HepG2 (cell line): Measurements from ENCODE around the gene SYNM. TPM values are rescaled to one million over a fixed set of nuclear protein-coding genes. Genes with fewer than 3 reads are reported as not detected.

Experiments used
- ATAC-seq: fragments of 200-7000 bp; cut with Tn5 transposase; 3 replicates; pipeline ENCODE4 v1.9.1; 2020; ENCODE audit warnings: mild to moderate bottlenecking, moderate library complexity
- BruUV-seq: library from RNA; stranded (reverse); fragments of 400-500 nt; replicated peaks from 2 replicates; lab custom pipeline; 2021; lab: Mats Ljungman, UMichigan
- CTCF ChIA-PET: fragments of 300-600 bp; formaldehyde crosslinking; extraction: SDS; loops from one replicate; lab custom pipeline; 2021; ENCODE audit warnings: low total read pairs, inconsistent platforms, low intra/inter-chr PET ratio; lab: Yijun Ruan, JAX
- POLR2A ChIA-PET: fragments of 350-600 bp; sonication (Branson Sonifier 250); formaldehyde crosslinking; loops from one replicate; lab custom pipeline; 2020; ENCODE audit warnings: antibody characterized with exemption, inconsistent platforms; lab: Yijun Ruan, JAX
- DNase-seq: peaks from one replicate; pipeline ENCODE4 v3.0.0-alpha.2; 2015; ENCODE audit warnings: low spot score
- FAIRE-seq: peaks from 3 replicates; lab custom pipeline; 2011; peaks lifted over from hg19 to GRCh38; lab: Jason Lieb, UNC
- H2AFZ ChIP-seq: one replicate; pipeline ENCODE4 v1.6.1; 2011; ENCODE audit warnings: low read length, inconsistent platforms
- H3K27ac ChIP-seq: fragments of 300-600 bp; 3 replicates; pipeline ENCODE4 v1.8.0; 2011; ENCODE audit warnings: mixed run types, mild to moderate bottlenecking, mixed read lengths, low read length, inconsistent platforms; ENCODE audit not compliant: insufficient read depth; ENCODE audit errors: extremely low read length
- H3K27me3 ChIP-seq, 2 experiments: fragments of 200-600 bp in 1 of 2; 2 replicates in 1 of 2; 3 replicates in 1 of 2; pipeline versions ENCODE4 v1.6.0 to v1.8.0; 2011; ENCODE audit warnings: low read length in 2 of 2, mild to moderate bottlenecking in 2 of 2, moderate library complexity in 2 of 2, inconsistent platforms in 1 of 2; ENCODE audit not compliant: insufficient read depth in 2 of 2, control insufficient read depth in 1 of 2
- H3K36me3 ChIP-seq, 2 experiments: fragments of 200-600 bp in 1 of 2; replicated peaks in 1 of 2; 2 replicates in 1 of 2; 3 replicates in 1 of 2; pipeline versions ENCODE4 v1.5.1 to v1.8.0; 2011; ENCODE audit warnings: low read length in 2 of 2, inconsistent platforms in 1 of 2; ENCODE audit not compliant: insufficient read depth in 2 of 2, control insufficient read depth in 1 of 2
- H3K4me1 ChIP-seq: 2 replicates; pipeline ENCODE4 v1.5.1; 2012; ENCODE audit warnings: low read length, inconsistent platforms; ENCODE audit not compliant: insufficient read depth
- H3K4me2 ChIP-seq: 2 replicates; pipeline ENCODE4 v1.6.0; 2011; ENCODE audit warnings: low read depth, low read length, inconsistent platforms
- H3K4me3 ChIP-seq, 3 experiments: fragments of 200-600 bp in 1 of 3; sonication (generic), shearing (Covaris generic) in 1 of 3; replicated peaks in 1 of 3; 2 replicates each; pipeline ENCODE4 v1.5.1; 2011 to 2016; ENCODE audit warnings: low read length in 3 of 3, inconsistent platforms in 2 of 3, low read depth in 2 of 3, mild to moderate bottlenecking in 2 of 3, control low read depth in 1 of 3, mixed read lengths in 1 of 3; ENCODE audit not compliant: insufficient read depth in 1 of 3
- H3K79me2 ChIP-seq: one replicate; pipeline ENCODE4 v1.6.1; 2011; ENCODE audit warnings: low read length, inconsistent platforms; ENCODE audit not compliant: insufficient read depth
- H3K9ac ChIP-seq: 2 replicates; pipeline ENCODE4 v1.6.0; 2011; ENCODE audit warnings: mild to moderate bottlenecking, low read depth, low read length, inconsistent platforms; ENCODE audit not compliant: insufficient read depth
- H3K9me3 ChIP-seq: 2 replicates; pipeline ENCODE4 v1.5.1; 2012; ENCODE audit warnings: mild to moderate bottlenecking, low read length
- H4K20me1 ChIP-seq: 2 replicates; pipeline ENCODE4 v1.6.0; 2011; ENCODE audit warnings: inconsistent platforms, mild to moderate bottlenecking, low read length, moderate library complexity; ENCODE audit not compliant: insufficient read depth
- AKAP8 ChIP-seq: sonication (generic); formaldehyde crosslinking; IDR thresholded peaks from 2 replicates; pipeline ENCODE4 v1.5.1; 2020; ENCODE audit warnings: mild to moderate bottlenecking, missing genetic modification reagents
- CBX5 ChIP-seq: sonication (generic); formaldehyde crosslinking; IDR thresholded peaks from 2 replicates; pipeline ENCODE4 v1.4.0; 2020; ENCODE audit warnings: missing genetic modification reagents, borderline replicate concordance
- CEBPG ChIP-seq: IDR thresholded peaks from 2 replicates; pipeline ENCODE4 v1.6.1; 2016
- FOSL2 ChIP-seq: sonication (generic); formaldehyde crosslinking; IDR thresholded peaks from 2 replicates; pipeline ENCODE4 v1.4.0; 2020; ENCODE audit warnings: missing genetic modification reagents
- KDM3A ChIP-seq: IDR thresholded peaks from 2 replicates; pipeline ENCODE4 v1.6.1; 2018; ENCODE audit warnings: low read depth, missing compliant biosample characterization
- MED1 ChIP-seq: sonication (generic); formaldehyde crosslinking; IDR thresholded peaks from 2 replicates; pipeline ENCODE4 v1.4.0; 2020; ENCODE audit warnings: missing genetic modification reagents
- SNAI1 ChIP-seq: sonication (generic); formaldehyde crosslinking; IDR thresholded peaks from 2 replicates; pipeline ENCODE4 v1.5.0; 2020; ENCODE audit warnings: mild to moderate bottlenecking, missing genetic modification reagents, borderline replicate concordance
- TBL1XR1 ChIP-seq: fragments of 150-350 bp; IDR thresholded peaks from 2 replicates; pipeline ENCODE4 v1.6.1; 2014; ENCODE audit warnings: borderline replicate concordance, low read length; ENCODE audit not compliant: partially characterized antibody
- THYN1 ChIP-seq: sonication (generic); formaldehyde crosslinking; IDR thresholded peaks from 2 replicates; pipeline ENCODE4 v1.8.1; 2023; ENCODE audit warnings: low read depth, mild to moderate bottlenecking, moderate library complexity, missing genetic modification reagents, borderline replicate concordance
- ZNF326 ChIP-seq: sonication (generic); formaldehyde crosslinking; IDR thresholded peaks from 2 replicates; pipeline ENCODE4 v1.4.0; 2020; ENCODE audit warnings: missing genetic modification reagents, borderline replicate concordance
- ZNF607 ChIP-seq: sonication (generic); formaldehyde crosslinking; IDR thresholded peaks from 2 replicates; pipeline ENCODE4 v1.5.1; 2020; ENCODE audit warnings: missing genetic modification reagents, mild to moderate bottlenecking, borderline replicate concordance
- WGBS: methylation state at CpG from one replicate; pipeline ENCODE4 v1.1.6; 2017; ENCODE audit warnings: low lambda C conversion rate; 5-methylcytosine and 5-hydroxymethylcytosine counted together
- in situ Hi-C: cut with HindIII; loops from 2 replicates; pipeline ENCODE4 v1.10.0; 2017; ENCODE audit warnings: low pct_unique_long_range_greater_than_20kb; ENCODE audit not compliant: extremely low pct_ligation_motif_present
- intact Hi-C: fragments of 100-400 bp; cut with micrococcal nuclease; formaldehyde crosslinking; loops from one replicate; pipeline ENCODE4 v1.10.0; 2022; ENCODE audit not compliant: unreplicated experiment
- polyA plus RNA-seq, 8 experiments: library from polyadenylated mRNA; depleted of rRNA in 3 of 8; stranded (reverse) in 7 of 8; unstranded in 1 of 8; fragments of >200 nt; fragmentation: Illumina TruSeq in 4 of 8; extraction: Trizol in 4 of 8; gene quantifications; 2 replicates each; pipeline versions ENCODE4 v1.2.1 to v1.2.3, GENCODE V29; 2011 to 2016; ENCODE audit warnings: low read depth in 4 of 8, missing spikeins in 1 of 8, mixed read lengths in 1 of 8; ENCODE audit not compliant: insufficient read depth in 1 of 8
- total RNA-seq, 5 experiments: library from RNA; depleted of rRNA; stranded (reverse); fragments of >200 nt; fragmentation: Illumina TruSeq; extraction: Trizol; gene quantifications; 2 replicates each; pipeline ENCODE4 v1.2.3, GENCODE V29; 2016; ENCODE audit warnings: low read depth in 1 of 5
- TF ChIP-seq, protein P1 (sequence below): sonication (generic); formaldehyde crosslinking; IDR thresholded peaks from 2 replicates; pipeline ENCODE4 v1.9.0; 2021; ENCODE audit warnings: missing genetic modification reagents, borderline replicate concordance

The SYNM gene
- total and polyA plus RNA-seq, 2 of the 13 experiments (the other 11 are each of a cell fraction or from before 2014, with no cell fraction given) = 1.1 to 3.7 TPM

GRCh38 chr15:99126930-99127329 is 22.1 kb downstream of the SYNM start:
- POLR2A ChIA-PET = no interaction called here
- Histone ChIP-seq H3K9ac (no peak overlapping the region), H3K79me2 (no peaks in the 10 kb centered on the region), H3K27ac (no peak overlapping the region), H3K27me3 (no peaks in the 10 kb centered on the region), H3K9me3 (no peaks in the 10 kb centered on the region), H3K4me3 (no peak overlapping the region), H3K4me1 (peaks cover 32% of the 10 kb centered on the region), H3K4me2 (no peak overlapping the region), H2AFZ (no peak overlapping the region), H3K36me3 (peaks cover 0 to 4% of the 10 kb centered on the region in 2 experiments; a peak in 1 of 5 replicates), H4K20me1 (no peaks in the 10 kb centered on the region)
- CTCF ChIA-PET = no interaction called here
- in situ Hi-C loops (no loop called here), intact Hi-C loops (no loop called here)
- TF ChIP-seq CEBPG (CRISPR knock-in tag) (no peak), MED1 (no peak), ZNF607 (no peak), AKAP8 (CRISPR knock-in tag) (no peak), CBX5 (no peak), TBL1XR1 (no peak), ZNF326 (CRISPR knock-in tag) (no peak), THYN1 (CRISPR knock-in tag) (no peak), KDM3A (CRISPR knock-in tag) (no peak), FOSL2 (no peak), SNAI1 (CRISPR knock-in tag) (no peak)
- TF ChIP-seq, protein P1, sequence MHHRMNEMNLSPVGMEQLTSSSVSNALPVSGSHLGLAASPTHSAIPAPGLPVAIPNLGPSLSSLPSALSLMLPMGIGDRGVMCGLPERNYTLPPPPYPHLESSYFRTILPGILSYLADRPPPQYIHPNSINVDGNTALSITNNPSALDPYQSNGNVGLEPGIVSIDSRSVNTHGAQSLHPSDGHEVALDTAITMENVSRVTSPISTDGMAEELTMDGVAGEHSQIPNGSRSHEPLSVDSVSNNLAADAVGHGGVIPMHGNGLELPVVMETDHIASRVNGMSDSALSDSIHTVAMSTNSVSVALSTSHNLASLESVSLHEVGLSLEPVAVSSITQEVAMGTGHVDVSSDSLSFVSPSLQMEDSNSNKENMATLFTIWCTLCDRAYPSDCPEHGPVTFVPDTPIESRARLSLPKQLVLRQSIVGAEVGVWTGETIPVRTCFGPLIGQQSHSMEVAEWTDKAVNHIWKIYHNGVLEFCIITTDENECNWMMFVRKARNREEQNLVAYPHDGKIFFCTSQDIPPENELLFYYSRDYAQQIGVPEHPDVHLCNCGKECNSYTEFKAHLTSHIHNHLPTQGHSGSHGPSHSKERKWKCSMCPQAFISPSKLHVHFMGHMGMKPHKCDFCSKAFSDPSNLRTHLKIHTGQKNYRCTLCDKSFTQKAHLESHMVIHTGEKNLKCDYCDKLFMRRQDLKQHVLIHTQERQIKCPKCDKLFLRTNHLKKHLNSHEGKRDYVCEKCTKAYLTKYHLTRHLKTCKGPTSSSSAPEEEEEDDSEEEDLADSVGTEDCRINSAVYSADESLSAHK (CRISPR knock-in tag) = no peak
- DNase-seq (no peak), FAIRE-seq (no peak), ATAC-seq (no peak)
- no TSS peak for BruUV-seq
- WGBS = 96% methylated on average over 3 of the region's 3 CpGs
